HCT116 (cell line): ENCODE measurements around the gene PAX5. TPM values are rescaled to one million over a fixed set of nuclear protein-coding genes. Genes with fewer than 3 reads are reported as not detected.

ENCODE experiments used
- ATAC-seq: fragments of 200-7000 bp; cut with Tn5 transposase; 2 replicates; pipeline ENCODE4 v1.9.1; 2020; ENCODE audit warnings: mild to moderate bottlenecking, moderate library complexity
- BruUV-seq: library from RNA; stranded (reverse); fragments of 400-500 nt; replicated peaks from 2 replicates; lab custom pipeline; 2021; lab: Mats Ljungman, UMichigan
- CTCF ChIA-PET: fragments of 300-600 bp; sonication (Branson Sonifier 250); formaldehyde crosslinking; loops from one replicate; lab custom pipeline; 2021; ENCODE audit warnings: antibody characterized with exemption; lab: Charles Lee
- POLR2A ChIA-PET: fragments of 300-600, 350-600 bp; sonication (Branson Sonifier 250); formaldehyde crosslinking; loops from one replicate; lab custom pipeline; 2021; ENCODE audit warnings: antibody characterized with exemption; lab: Charles Lee
- RAD21 ChIA-PET, 2 experiments: fragments of 300-600 bp; sonication (Branson Sonifier 250); formaldehyde crosslinking; loops; one replicate each; lab custom pipeline; 2023; ENCODE audit warnings: low total read pairs in 2 of 2; ENCODE audit not compliant: uncharacterized antibody in 2 of 2, unreplicated experiment in 2 of 2, low non-redundant PET in 1 of 2; lab: Charles Lee
- DNase-seq: peaks from one replicate; pipeline ENCODE4 v3.0.0-alpha.2; 2010; ENCODE audit warnings: low read depth, low spot score
- H2AFZ ChIP-seq: fragments of 200-600 bp; shearing (Covaris generic), sonication (generic); 2 replicates; pipeline ENCODE4 v1.6.1; 2017; ENCODE audit warnings: low read depth, mixed run types, mixed read lengths, antibody characterized with exemption, low read length; ENCODE audit not compliant: poor library complexity, severe bottlenecking
- H3K27ac ChIP-seq: 2 replicates; pipeline ENCODE4 v1.5.1; 2012; ENCODE audit warnings: low read depth, low read length
- H3K27me3 ChIP-seq: fragments of 200-600 bp; sonication (generic); 2 replicates; pipeline ENCODE4 v1.6.1; 2016; ENCODE audit warnings: mixed run types, low read length, mixed read lengths; ENCODE audit not compliant: insufficient read depth
- H3K36me3 ChIP-seq, 2 experiments: fragments of 200-500 bp in 1 of 2; fragments of 200-600 bp in 1 of 2; sonication (Bioruptor generic) in 1 of 2; sonication (generic) in 1 of 2; 2 replicates each; pipeline versions ENCODE4 v1.5.1 to v1.6.1; 2014 to 2016; ENCODE audit warnings: low read length in 2 of 2, inconsistent platforms in 1 of 2, mixed read lengths in 1 of 2, mixed run types in 1 of 2; ENCODE audit not compliant: insufficient read depth in 2 of 2, control insufficient read depth in 1 of 2
- H3K4me1 ChIP-seq, 2 experiments: fragments of 200-600 bp in 1 of 2; sonication (generic) in 1 of 2; 2 replicates each; pipeline versions ENCODE4 v1.5.1 to v1.6.1; 2012 to 2017; ENCODE audit warnings: low read length in 2 of 2, inconsistent platforms in 1 of 2, mild to moderate bottlenecking in 1 of 2, mixed read lengths in 1 of 2, mixed run types in 1 of 2, moderate library complexity in 1 of 2; ENCODE audit not compliant: insufficient read depth in 2 of 2, control insufficient read depth in 1 of 2
- H3K4me2 ChIP-seq: fragments of 200-600 bp; sonication (generic); 2 replicates; pipeline ENCODE4 v1.6.1; 2017; ENCODE audit warnings: mixed run types, low read length, mixed read lengths
- H3K4me3 ChIP-seq, 2 experiments: fragments of 200-600 bp in 1 of 2; sonication (generic) in 1 of 2; replicated peaks in 1 of 2; 2 replicates each; pipeline ENCODE4 v1.5.1; 2011 to 2016; ENCODE audit warnings: low read length in 2 of 2, control low read depth in 1 of 2, low read depth in 1 of 2, mild to moderate bottlenecking in 1 of 2, mixed read lengths in 1 of 2, mixed run types in 1 of 2
- H3K79me2 ChIP-seq: fragments of 200-600 bp; sonication (generic); 2 replicates; pipeline ENCODE4 v1.6.1; 2017; ENCODE audit warnings: mild to moderate bottlenecking, mixed run types, low read length, moderate library complexity, mixed read lengths; ENCODE audit not compliant: insufficient read depth
- H3K9ac ChIP-seq: fragments of 200-600 bp; sonication (generic); 2 replicates; pipeline ENCODE4 v1.6.1; 2016; ENCODE audit warnings: low read length, mixed read lengths
- H3K9me2 ChIP-seq: fragments of 200-600 bp; sonication (generic), shearing (Covaris generic); 2 replicates; pipeline ENCODE4 v1.6.1; 2017; ENCODE audit warnings: mixed run types, mild to moderate bottlenecking, moderate library complexity; ENCODE audit not compliant: insufficient read depth
- H3K9me3 ChIP-seq, 2 experiments: fragments of 200-500 bp in 1 of 2; fragments of 200-600 bp in 1 of 2; sonication (Bioruptor generic) in 1 of 2; sonication (generic) in 1 of 2; 2 replicates each; pipeline ENCODE4 v1.6.1; 2014 to 2017; ENCODE audit warnings: low read length in 2 of 2, mixed read lengths in 2 of 2, inconsistent platforms in 1 of 2, low read depth in 1 of 2, mild to moderate bottlenecking in 1 of 2, mixed run types in 1 of 2, moderate library complexity in 1 of 2; ENCODE audit not compliant: control insufficient read depth in 1 of 2, insufficient read depth in 1 of 2
- H4K20me1 ChIP-seq: fragments of 200-600 bp; sonication (generic), shearing (Covaris generic); 2 replicates; pipeline ENCODE4 v1.6.1; 2017; ENCODE audit warnings: mixed run types, mild to moderate bottlenecking, moderate library complexity; ENCODE audit not compliant: insufficient read depth
- CBX3 ChIP-seq: IDR thresholded peaks from 2 replicates; pipeline ENCODE4 v1.6.1; 2012; ENCODE audit warnings: low read depth
- CEBPB ChIP-seq: IDR thresholded peaks from 2 replicates; pipeline ENCODE4 v1.6.1; 2012; ENCODE audit warnings: low read depth
- EGR1 ChIP-seq: IDR thresholded peaks from 2 replicates; pipeline ENCODE4 v1.6.1; 2012; ENCODE audit warnings: low read depth
- ELF1 ChIP-seq: IDR thresholded peaks from 2 replicates; pipeline ENCODE4 v1.6.1; 2012; ENCODE audit warnings: low read depth, borderline replicate concordance
- EZH2 ChIP-seq: fragments of 200-600 bp; sonication (generic); IDR thresholded peaks from 2 replicates; pipeline ENCODE4 v1.6.1; 2017; ENCODE audit warnings: antibody characterized with exemption, mixed run types
- EZH2phosphoT487 ChIP-seq: fragments of 200-600 bp; IDR thresholded peaks from 2 replicates; pipeline ENCODE4 v1.6.1; 2018; ENCODE audit warnings: antibody characterized with exemption, borderline replicate concordance
- FOSL1 ChIP-seq: IDR thresholded peaks from 2 replicates; pipeline ENCODE4 v1.6.1; 2012; ENCODE audit warnings: low read depth
- JUND ChIP-seq: IDR thresholded peaks from 2 replicates; pipeline ENCODE4 v1.6.1; 2012
- POLR2A ChIP-seq: IDR thresholded peaks from 2 replicates; pipeline ENCODE4 v1.7.0; 2011; ENCODE audit warnings: borderline replicate concordance; ENCODE audit not compliant: insufficient read depth, insufficient read length; ENCODE audit errors: extremely low read depth
- REST ChIP-seq: IDR thresholded peaks from 2 replicates; pipeline ENCODE4 v1.6.1; 2012; ENCODE audit warnings: low read depth
- SIN3A ChIP-seq: IDR thresholded peaks from 2 replicates; pipeline ENCODE4 v1.6.1; 2012; ENCODE audit warnings: low read depth
- SP1 ChIP-seq: IDR thresholded peaks from 2 replicates; pipeline ENCODE4 v1.6.1; 2012; ENCODE audit warnings: low read depth
- SRF ChIP-seq: IDR thresholded peaks from 2 replicates; pipeline ENCODE4 v1.6.1; 2012; ENCODE audit warnings: low read depth
- ZFX ChIP-seq: fragments of 450-650 bp; IDR thresholded peaks from 2 replicates; pipeline ENCODE4 v1.6.1; 2017
- ZNF274 ChIP-seq: fragments of 200-500 bp; sonication (Bioruptor generic); IDR thresholded peaks from 2 replicates; pipeline ENCODE4 v1.6.1; 2014; ENCODE audit warnings: mild to moderate bottlenecking, low read depth, low read length, inconsistent platforms
- intact Hi-C: fragments of 100-400 bp; cut with micrococcal nuclease; formaldehyde crosslinking; loops from 2 replicates; pipeline ENCODE4 v1.10.0; 2022
- total RNA-seq: library from RNA; stranded (reverse); gene quantifications from one replicate; pipeline ENCODE4 v1.2.1, GENCODE V29; 2021; ENCODE audit not compliant: unreplicated experiment
- TF ChIP-seq, protein P1 (sequence below): IDR thresholded peaks from 2 replicates; pipeline ENCODE4 v1.6.1; 2012

The PAX5 gene
- total RNA-seq, 1 experiment from 2014 or later = 0.17 TPM

GRCh38 chr9:36791222-36791950 is 242.7 kb downstream of the PAX5 start:
- Histone ChIP-seq H3K79me2 (no peaks in the 10 kb centered on the region), H3K4me3 (no peak overlapping the region), H3K36me3 (no peaks in the 10 kb centered on the region), H2AFZ (no peak overlapping the region), H3K27ac (no peak overlapping the region), H3K27me3 (no peaks in the 10 kb centered on the region), H3K9me2 (no peaks in the 10 kb centered on the region), H3K9me3 (peaks cover 11 to 15% of the 10 kb centered on the region in 2 experiments; a peak in 3 of 4 replicates), H3K4me2 (no peak overlapping the region), H4K20me1 (no peaks in the 10 kb centered on the region), H3K4me1 (no peaks in the 10 kb centered on the region), H3K9ac (no peak overlapping the region)
- TF ChIP-seq FOSL1 (no peak), SIN3A (no peak)
- ChIA-PET POLR2A (no interaction called here), CTCF (interaction anchor here (1.2 kb wide), 1 partner anchor 13 kb away, joined by 4 read pairs; no protein-coding TSS in a partner anchor), RAD21 (no interaction called here)
- intact Hi-C loops = no loop called here
- ATAC-seq (no peak), DNase-seq (no peak)
- no TSS peak for BruUV-seq

- ATAC-seq = no peak
- Histone ChIP-seq H3K9me3 (peaks cover 11 to 15% of the 10 kb centered on the region in 2 experiments; a peak in 3 of 4 replicates), H3K27me3 (no peaks in the 10 kb centered on the region), H3K36me3 (no peaks in the 10 kb centered on the region), H3K9ac (no peak overlapping the region), H3K27ac (no peak overlapping the region), H3K4me3 (no peak overlapping the region), H3K9me2 (no peaks in the 10 kb centered on the region), H3K4me2 (no peak overlapping the region), H3K79me2 (no peaks in the 10 kb centered on the region), H4K20me1 (no peaks in the 10 kb centered on the region), H2AFZ (no peak overlapping the region), H3K4me1 (no peaks in the 10 kb centered on the region)
- ChIA-PET RAD21 (no interaction called here), CTCF (no interaction called here), POLR2A (interaction anchor here (1.4 kb wide), 1 partner anchor 24 kb away, joined by 3 read pairs; no protein-coding TSS in a partner anchor)
- TF ChIP-seq EGR1 (no peak), POLR2A (no peak), ZNF274 (no peak), ELF1 (no peak), JUND (no peak), CBX3 (no peak), EZH2 (no peak), EZH2phosphoT487 (no peak), FOSL1 (no peak), ZFX (no peak), SRF (no peak), REST (no peak), CEBPB (no peak), SP1 (no peak)
- TF ChIP-seq, protein P1, sequence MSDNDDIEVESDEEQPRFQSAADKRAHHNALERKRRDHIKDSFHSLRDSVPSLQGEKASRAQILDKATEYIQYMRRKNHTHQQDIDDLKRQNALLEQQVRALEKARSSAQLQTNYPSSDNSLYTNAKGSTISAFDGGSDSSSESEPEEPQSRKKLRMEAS = no peak
- intact Hi-C loops = no loop called here
- no peak for DNase-seq
- no TSS peak for BruUV-seq
These were observed 244.2 kb downstream of the PAX5 start for GRCh38 chr9:36789886-36790285.
